ENCODE data around the gene IDH1. TPM values are rescaled to one million over a fixed set of nuclear protein-coding genes. Genes with fewer than 3 reads are reported as not detected.

The IDH1 gene
- total and polyA plus RNA-seq, 2 of the 4 experiments (the other 2 are of a cell fraction), result 53.5 to 77.1 TPM

DNA sequence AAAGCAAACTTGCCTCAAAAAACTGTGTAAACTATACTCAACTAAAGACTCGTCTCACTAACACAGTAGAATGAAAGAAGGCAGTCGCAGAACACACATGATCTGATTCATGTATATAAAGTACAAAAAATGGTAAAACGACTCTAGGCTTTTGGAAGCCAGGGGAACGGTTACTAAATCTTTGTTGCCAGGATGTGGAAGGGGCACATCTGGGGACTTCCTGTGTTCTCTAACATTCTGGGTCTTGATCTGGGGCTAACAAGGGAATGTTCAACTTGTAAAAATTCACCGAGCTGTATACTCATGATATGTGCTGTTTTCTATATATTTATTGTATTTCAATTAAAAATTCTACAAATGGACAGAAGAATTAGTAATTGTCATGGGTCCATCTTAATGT, 50.7 kb downstream of the IDH1 start:
- Histone ChIP-seq H3K56ac (ENCODE audit: extremely low read depth, insufficient read depth, low read length) (no peak overlapping the region), H2AFZ (replicated peaks; ENCODE audit: low read length, poor library complexity) (no peak overlapping the region), H2BK120ac (ENCODE audit: low read depth, low read length) (no peak overlapping the region), H2BK20ac (ENCODE audit: low read depth, low read length) (no peak overlapping the region), H4K8ac (ENCODE audit: low read depth in 2 of 2, low read length in 2 of 2) (no peak overlapping the region), H2AK5ac (ENCODE audit: low read depth, low read length) (no peak overlapping the region), H3K9me3 (ENCODE audit: control insufficient read depth, insufficient read depth, low read length) (no peaks in the 10 kb centered on the region), H3K36me3 (ENCODE audit: control insufficient read depth, insufficient read depth, low read length) (no peaks in the 10 kb centered on the region), H4K91ac (ENCODE audit: insufficient read depth, low read depth, low read length) (no peak overlapping the region), H3K4me2 (ENCODE audit: low read depth, low read length) (no peak overlapping the region), H4K20me1 (ENCODE audit: insufficient read depth, low read length) (no peaks in the 10 kb centered on the region), H3K18ac (ENCODE audit: low read depth, low read length) (no peak overlapping the region), H3K4me1 (ENCODE audit: control insufficient read depth, insufficient read depth, low read length) (no peaks in the 10 kb centered on the region), H3K14ac (replicated peaks; ENCODE audit: low read depth, low read length) (no peak overlapping the region), H3K9me1 (ENCODE audit: insufficient read depth, low read length) (no peaks in the 10 kb centered on the region), H3K23ac (ENCODE audit: low read depth, low read length) (no peak overlapping the region), H3K79me1 (ENCODE audit: low read depth in 1 of 2, low read length in 2 of 2) (no peaks in the 10 kb centered on the region), H3K9ac (ENCODE audit: low read depth, low read length) (no peak overlapping the region), H3K27me3 (ENCODE audit: control insufficient read depth, insufficient read depth, low read length) (no peaks in the 10 kb centered on the region; the same call in 1 of the 2 replicates), H2BK15ac (ENCODE audit: low read depth, low read length) (no peak overlapping the region), H4K5ac (ENCODE audit: low read depth, low read length) (no peak overlapping the region), H2BK5ac (ENCODE audit: low read depth, low read length, poor library complexity, severe bottlenecking) (no peak overlapping the region), H2AK9ac (replicated peaks; ENCODE audit: low read depth, low read length, poor library complexity) (no peak overlapping the region), H3K4me3 (ENCODE audit: insufficient read depth, low read depth, low read length) (no peak overlapping the region), H3K4ac (ENCODE audit: low read depth, low read length) (no peak overlapping the region), H3K27ac (ENCODE audit: insufficient read depth, low read length) (no peak overlapping the region)
- CTCF ChIA-PET, result no interaction called here
- POLR2A ChIA-PET (ENCODE audit: unreplicated experiment), result no interaction called here
- no CpG with 5 or more reads among the region's 5 CpGs for WGBS, 2 experiments (ENCODE audit: extremely low coverage in 2 of 2, insufficient read length in 1 of 2)
- ATAC-seq (ENCODE audit: low read depth), result no peak
- TF ChIP-seq MXI1 (IDR thresholded peaks at IDR 0.05; ENCODE audit: borderline replicate concordance, low read depth, low read length) (no peak), SMC3 (IDR thresholded peaks at IDR 0.05; ENCODE audit: low read depth, low read length) (no peak), FOS (IDR thresholded peaks at IDR 0.05; ENCODE audit: low read depth, low read length) (no peak), MAFK (IDR thresholded peaks at IDR 0.05; ENCODE audit: low read depth, low read length) (no peak), BHLHE40 (IDR thresholded peaks at IDR 0.05; ENCODE audit: low read depth, low read length) (no peak), MAZ (IDR thresholded peaks at IDR 0.05; ENCODE audit: borderline replicate concordance, low read depth, low read length) (no peak), NFE2L2 (IDR thresholded peaks at IDR 0.05; ENCODE audit: low read depth, low read length) (no peak), RFX5 (IDR thresholded peaks at IDR 0.05; ENCODE audit: low read depth, low read length) (no peak), RCOR1 (IDR thresholded peaks at IDR 0.05; ENCODE audit: insufficient replicate concordance, low read length) (no peak), POLR2A (IDR thresholded peaks at IDR 0.05; ENCODE audit: low read depth, low read length) (no peak), CHD1 (IDR thresholded peaks at IDR 0.05; ENCODE audit: low read depth, low read length) (no peak)
- DNase-seq, result no peak
- BruUV-seq (replicated peaks), result no TSS peak
- in situ Hi-C loops (cut with MboI; ENCODE audit: low sequenced_read_pairs) (no loop called here), intact Hi-C loops (cut with micrococcal nuclease) (no loop called here), dilution Hi-C loops (cut with HindIII; ENCODE audit: low sequenced_read_pairs, unreplicated experiment) (no loop called here)

All from IMR-90 (cell line).